OCI-LY1 (cell line): ENCODE measurements around the gene HRC.

Experiments used
- H2AFZ ChIP-seq: fragments of 200-600 bp; sonication (generic), shearing (Covaris generic); 2 replicates; pipeline ENCODE4 v1.6.0; 2014; ENCODE audit warnings: antibody characterized with exemption, mild to moderate bottlenecking, low read length
- H3F3A ChIP-seq: fragments of 200-600 bp; sonication (generic), shearing (Covaris generic); 2 replicates; pipeline ENCODE4 v1.6.0; 2014; ENCODE audit warnings: mild to moderate bottlenecking, antibody characterized with exemption, low read length, moderate library complexity; ENCODE audit not compliant: insufficient read depth
- H3K27ac ChIP-seq: fragments of 200-600 bp; sonication (generic); 2 replicates; pipeline ENCODE4 v1.5.1; 2014; ENCODE audit warnings: low read length, mixed run types, mild to moderate bottlenecking, low read depth; ENCODE audit not compliant: poor library complexity, severe bottlenecking
- H3K27me3 ChIP-seq: fragments of 200-600 bp; sonication (generic); 2 replicates; pipeline ENCODE4 v1.6.0; 2014; ENCODE audit warnings: antibody characterized with exemption, mild to moderate bottlenecking, low read length, moderate library complexity; ENCODE audit not compliant: insufficient read depth
- H3K36me3 ChIP-seq: fragments of 200-600 bp; sonication (generic); 2 replicates; pipeline ENCODE4 v1.6.1; 2014; ENCODE audit warnings: mild to moderate bottlenecking, antibody characterized with exemption, low read length, moderate library complexity, mixed read lengths; ENCODE audit not compliant: insufficient read depth
- H3K4me1 ChIP-seq: fragments of 200-600 bp; sonication (generic); 2 replicates; pipeline ENCODE4 v1.5.1; 2014; ENCODE audit warnings: mild to moderate bottlenecking, low read length, moderate library complexity; ENCODE audit not compliant: insufficient read depth, severe bottlenecking
- H3K4me2 ChIP-seq: fragments of 200-600 bp; sonication (generic), shearing (Covaris generic); 2 replicates; pipeline ENCODE4 v1.6.1; 2014; ENCODE audit warnings: low read length
- H3K4me3 ChIP-seq: fragments of 200-600 bp; sonication (generic); 2 replicates; pipeline ENCODE4 v1.5.1; 2014; ENCODE audit warnings: low read length, low read depth, mild to moderate bottlenecking, mixed read lengths; ENCODE audit not compliant: poor library complexity, severe bottlenecking
- H3K79me2 ChIP-seq: fragments of 200-600 bp; shearing (Covaris generic); 2 replicates; pipeline ENCODE4 v1.6.1; 2016; ENCODE audit warnings: mixed run types, low read length, mixed read lengths; ENCODE audit not compliant: insufficient read depth
- H3K9ac ChIP-seq: fragments of 200-600 bp; sonication (generic), shearing (Covaris generic); 2 replicates; pipeline ENCODE4 v1.6.1; 2014; ENCODE audit warnings: mild to moderate bottlenecking, low read length, mixed read lengths
- H3K9me2 ChIP-seq: fragments of 200-600 bp; sonication (generic), shearing (Covaris generic); 2 replicates; pipeline ENCODE4 v1.6.1; 2014; ENCODE audit warnings: low read depth, mild to moderate bottlenecking, low read length, mixed read lengths
- H3K9me3 ChIP-seq: fragments of 200-600 bp; shearing (Covaris generic); 2 replicates; pipeline ENCODE4 v1.6.1; 2014; ENCODE audit warnings: low read length, mixed read lengths
- H4K20me1 ChIP-seq: fragments of 200-600 bp; sonication (generic), shearing (Covaris generic); 2 replicates; pipeline ENCODE4 v1.6.0; 2016; ENCODE audit warnings: mild to moderate bottlenecking, low read length; ENCODE audit not compliant: insufficient read depth
- EZH2 ChIP-seq: fragments of 200-600 bp; sonication (generic), shearing (Covaris generic); IDR thresholded peaks from 2 replicates; pipeline ENCODE4 v1.8.0; 2017; ENCODE audit warnings: borderline replicate concordance, mixed run types, mild to moderate bottlenecking, antibody characterized with exemption, low read length, moderate library complexity, mixed read lengths
- TF ChIP-seq, protein P1 (sequence below): fragments of 200-600 bp; sonication (generic), shearing (Covaris generic); IDR thresholded peaks from 2 replicates; pipeline ENCODE4 v1.5.1; 2017; ENCODE audit warnings: mild to moderate bottlenecking, antibody characterized with exemption, low read length, moderate library complexity, mixed read lengths

Gene HRC

DNA sequence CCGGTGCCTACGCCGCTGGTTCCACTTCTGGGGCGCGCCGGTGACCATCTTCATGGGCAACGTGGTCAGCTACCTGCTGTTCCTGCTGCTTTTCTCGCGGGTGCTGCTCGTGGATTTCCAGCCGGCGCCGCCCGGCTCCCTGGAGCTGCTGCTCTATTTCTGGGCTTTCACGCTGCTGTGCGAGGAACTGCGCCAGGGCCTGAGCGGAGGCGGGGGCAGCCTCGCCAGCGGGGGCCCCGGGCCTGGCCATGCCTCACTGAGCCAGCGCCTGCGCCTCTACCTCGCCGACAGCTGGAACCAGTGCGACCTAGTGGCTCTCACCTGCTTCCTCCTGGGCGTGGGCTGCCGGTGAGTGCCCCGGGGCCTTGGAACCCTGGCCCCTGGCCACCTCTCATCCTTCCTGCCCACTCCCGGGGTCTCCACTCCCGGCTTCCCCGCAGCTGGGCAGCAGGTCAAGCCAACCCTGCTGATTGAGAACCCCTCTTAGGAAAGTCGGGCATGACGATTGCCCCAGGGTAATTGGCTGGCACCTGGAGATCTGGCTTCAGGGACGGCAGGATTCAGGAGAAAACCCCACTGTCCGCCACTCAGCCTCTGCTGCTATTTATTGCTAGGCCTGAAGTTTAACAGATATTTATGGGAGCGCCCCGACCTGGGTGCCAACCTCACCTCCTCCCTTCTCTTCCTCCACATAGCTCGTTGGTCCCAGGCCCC, 41.5 kb upstream of the HRC start:
- no peaks in the 10 kb centered on the region; the same call in 1 of the 2 replicates for H3K36me3 ChIP-seq
- no peak overlapping the region for H3K4me3 ChIP-seq
- H4K20me1 ChIP-seq, result no peaks in the 10 kb centered on the region
- TF ChIP-seq, protein P1, sequence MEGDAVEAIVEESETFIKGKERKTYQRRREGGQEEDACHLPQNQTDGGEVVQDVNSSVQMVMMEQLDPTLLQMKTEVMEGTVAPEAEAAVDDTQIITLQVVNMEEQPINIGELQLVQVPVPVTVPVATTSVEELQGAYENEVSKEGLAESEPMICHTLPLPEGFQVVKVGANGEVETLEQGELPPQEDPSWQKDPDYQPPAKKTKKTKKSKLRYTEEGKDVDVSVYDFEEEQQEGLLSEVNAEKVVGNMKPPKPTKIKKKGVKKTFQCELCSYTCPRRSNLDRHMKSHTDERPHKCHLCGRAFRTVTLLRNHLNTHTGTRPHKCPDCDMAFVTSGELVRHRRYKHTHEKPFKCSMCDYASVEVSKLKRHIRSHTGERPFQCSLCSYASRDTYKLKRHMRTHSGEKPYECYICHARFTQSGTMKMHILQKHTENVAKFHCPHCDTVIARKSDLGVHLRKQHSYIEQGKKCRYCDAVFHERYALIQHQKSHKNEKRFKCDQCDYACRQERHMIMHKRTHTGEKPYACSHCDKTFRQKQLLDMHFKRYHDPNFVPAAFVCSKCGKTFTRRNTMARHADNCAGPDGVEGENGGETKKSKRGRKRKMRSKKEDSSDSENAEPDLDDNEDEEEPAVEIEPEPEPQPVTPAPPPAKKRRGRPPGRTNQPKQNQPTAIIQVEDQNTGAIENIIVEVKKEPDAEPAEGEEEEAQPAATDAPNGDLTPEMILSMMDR, result no peak
- no peak for TF ChIP-seq EZH2
- H3K27me3 ChIP-seq, result no peaks in the 10 kb centered on the region; the same call in 1 of the 2 replicates
- H3K9me2 ChIP-seq, result no peaks in the 10 kb centered on the region
- no peaks in the 10 kb centered on the region for H3K79me2 ChIP-seq
- H3K27ac ChIP-seq, result no peak overlapping the region
- peaks cover 7% of the 10 kb centered on the region; the same call in 1 of the 2 replicates for H3F3A ChIP-seq
- no peaks in the 10 kb centered on the region for H3K9me3 ChIP-seq
- H3K4me1 ChIP-seq, result no peaks in the 10 kb centered on the region
- no peak overlapping the region for H3K9ac ChIP-seq
- no peak overlapping the region for H3K4me2 ChIP-seq
- H2AFZ ChIP-seq, result no peak overlapping the region

DNA sequence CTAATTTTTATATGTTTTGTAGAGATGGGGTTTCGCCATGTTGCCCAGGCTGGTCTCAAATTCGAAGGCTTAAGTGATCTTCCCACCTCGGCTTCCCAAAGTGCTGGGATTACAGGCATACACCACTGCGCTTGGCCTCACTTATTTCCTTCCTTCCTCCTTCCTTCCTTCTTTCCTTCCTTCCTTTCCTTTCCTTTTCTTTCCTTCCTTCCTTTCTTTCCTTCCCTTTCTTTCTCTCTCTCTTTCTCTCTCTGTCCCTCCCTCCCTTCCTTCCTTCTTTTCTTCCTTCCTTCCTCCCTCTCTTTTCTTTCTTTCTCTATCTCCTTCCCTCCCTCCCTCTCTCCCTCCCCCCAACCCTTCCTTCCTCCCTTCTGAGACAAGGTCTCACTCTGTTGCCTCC, 39.2 kb upstream of the HRC start:
- Histone ChIP-seq H2AFZ (no peak overlapping the region), H3K9me3 (0 out of 2 replicates have a peak, but pooled peaks cover 3% of the 10 kb centered on the region), H3F3A (no peaks in the 10 kb centered on the region), H4K20me1 (no peaks in the 10 kb centered on the region), H3K9me2 (no peaks in the 10 kb centered on the region), H3K27me3 (peaks cover 15% of the 10 kb centered on the region; the same call in 1 of the 2 replicates), H3K27ac (no peak overlapping the region), H3K4me3 (no peak overlapping the region), H3K4me2 (no peak overlapping the region), H3K79me2 (no peaks in the 10 kb centered on the region), H3K9ac (no peak overlapping the region), H3K36me3 (no peaks in the 10 kb centered on the region; the same call in 1 of the 2 replicates), H3K4me1 (no peaks in the 10 kb centered on the region)
- TF ChIP-seq EZH2, result no peak
- TF ChIP-seq, protein P1, result no peak

DNA sequence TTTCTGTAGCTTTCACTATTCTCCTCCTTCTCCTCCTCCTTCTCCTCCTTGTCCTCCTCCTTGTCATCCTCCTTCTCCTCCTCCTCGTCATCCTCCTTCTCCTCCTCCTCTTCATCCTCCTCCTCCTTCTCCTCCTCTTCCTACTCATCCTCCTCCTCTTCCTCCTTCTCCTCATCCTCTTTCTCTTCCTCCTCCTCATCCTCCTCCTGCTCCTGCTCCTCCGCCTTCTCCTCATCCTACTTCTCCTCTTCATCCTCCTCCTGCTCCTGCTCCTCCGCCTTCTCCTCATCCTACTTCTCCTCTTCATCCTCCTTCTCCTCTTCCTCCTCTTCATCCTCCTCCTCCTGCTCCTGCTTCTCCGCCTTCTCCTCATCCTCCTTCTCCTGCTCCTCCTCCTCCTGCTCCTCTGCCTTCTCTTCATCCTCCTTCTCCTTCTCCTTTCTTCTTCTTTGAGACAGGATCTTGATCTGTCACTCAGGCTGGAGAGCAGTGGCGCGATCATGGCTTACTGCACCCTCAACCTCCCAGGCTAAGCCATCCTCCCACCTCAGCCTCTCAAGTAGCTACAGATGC, 38.7 kb upstream of the HRC start:
- Histone ChIP-seq H3K9me2 (no peaks in the 10 kb centered on the region), H3K79me2 (no peaks in the 10 kb centered on the region), H2AFZ (no peak overlapping the region), H3K4me3 (no peak overlapping the region), H3K27ac (no peak overlapping the region), H3K4me2 (no peak overlapping the region), H4K20me1 (no peaks in the 10 kb centered on the region), H3F3A (no peaks in the 10 kb centered on the region), H3K4me1 (no peaks in the 10 kb centered on the region), H3K36me3 (no peaks in the 10 kb centered on the region; the same call in 1 of the 2 replicates), H3K27me3 (peaks cover 15% of the 10 kb centered on the region; the same call in 1 of the 2 replicates), H3K9ac (no peak overlapping the region), H3K9me3 (0 out of 2 replicates have a peak, but pooled peaks cover 3% of the 10 kb centered on the region)
- TF ChIP-seq EZH2, result no peak
- TF ChIP-seq, protein P1, result no peak
